SH-SY5Y (cell line): ENCODE results near the gene CLDN6.

Experiments used
- GATA2 ChIP-seq: IDR thresholded peaks from 2 replicates; pipeline ENCODE4 v1.6.1; 2011; ENCODE audit warnings: mild to moderate bottlenecking, low read depth, low read length
- GATA3 ChIP-seq: IDR thresholded peaks from 2 replicates; pipeline ENCODE4 v1.6.1; 2011; ENCODE audit warnings: low read depth, mild to moderate bottlenecking, low read length, moderate library complexity

Gene CLDN6

GRCh38 chr16:3057181-3058138, 39.5 kb upstream of the CLDN6 start:
- TF ChIP-seq GATA3 (no peak), GATA2 (no peak)

DNA sequence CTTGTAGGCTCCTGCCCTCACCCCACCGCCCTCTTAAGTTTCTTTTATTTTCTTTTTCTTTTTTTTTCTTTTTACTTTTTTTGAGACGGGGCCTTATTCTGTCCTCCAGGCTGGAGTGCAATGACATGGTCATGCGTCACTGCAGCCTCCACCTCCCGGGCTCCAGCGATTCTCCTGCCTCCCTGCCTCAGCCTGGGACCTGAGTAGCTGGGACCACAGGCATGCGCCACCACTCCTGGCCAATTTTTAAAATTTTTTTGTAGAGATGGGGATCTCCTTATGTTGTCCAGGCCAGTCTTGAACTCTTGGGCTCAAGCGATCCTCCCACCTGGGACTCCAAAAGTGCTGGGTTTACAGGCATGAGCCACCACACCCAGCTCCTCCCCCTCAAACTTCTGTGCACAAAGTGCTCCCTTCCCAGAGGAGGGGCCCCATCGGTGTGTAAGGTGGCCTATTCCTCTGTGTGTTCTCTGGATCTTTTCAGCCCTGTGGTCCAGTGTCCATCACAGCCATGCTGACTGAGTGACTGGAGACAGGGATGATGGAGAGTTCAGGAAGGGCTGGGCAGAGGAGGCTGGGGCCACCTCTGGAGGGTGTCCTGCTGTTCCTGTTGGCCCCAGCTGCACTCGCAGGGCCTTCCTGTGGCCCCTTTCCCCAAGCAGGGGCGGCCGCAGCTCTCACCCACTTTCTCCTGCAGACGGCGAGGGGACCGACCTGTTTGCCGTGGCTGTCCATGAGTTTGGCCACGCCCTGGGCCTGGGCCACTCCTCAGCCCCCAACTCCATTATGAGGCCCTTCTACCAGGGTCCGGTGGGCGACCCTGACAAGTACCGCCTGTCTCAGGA, 38.6 kb upstream of the CLDN6 start:
- TF ChIP-seq GATA3 (no peak), GATA2 (no peak)

DNA sequence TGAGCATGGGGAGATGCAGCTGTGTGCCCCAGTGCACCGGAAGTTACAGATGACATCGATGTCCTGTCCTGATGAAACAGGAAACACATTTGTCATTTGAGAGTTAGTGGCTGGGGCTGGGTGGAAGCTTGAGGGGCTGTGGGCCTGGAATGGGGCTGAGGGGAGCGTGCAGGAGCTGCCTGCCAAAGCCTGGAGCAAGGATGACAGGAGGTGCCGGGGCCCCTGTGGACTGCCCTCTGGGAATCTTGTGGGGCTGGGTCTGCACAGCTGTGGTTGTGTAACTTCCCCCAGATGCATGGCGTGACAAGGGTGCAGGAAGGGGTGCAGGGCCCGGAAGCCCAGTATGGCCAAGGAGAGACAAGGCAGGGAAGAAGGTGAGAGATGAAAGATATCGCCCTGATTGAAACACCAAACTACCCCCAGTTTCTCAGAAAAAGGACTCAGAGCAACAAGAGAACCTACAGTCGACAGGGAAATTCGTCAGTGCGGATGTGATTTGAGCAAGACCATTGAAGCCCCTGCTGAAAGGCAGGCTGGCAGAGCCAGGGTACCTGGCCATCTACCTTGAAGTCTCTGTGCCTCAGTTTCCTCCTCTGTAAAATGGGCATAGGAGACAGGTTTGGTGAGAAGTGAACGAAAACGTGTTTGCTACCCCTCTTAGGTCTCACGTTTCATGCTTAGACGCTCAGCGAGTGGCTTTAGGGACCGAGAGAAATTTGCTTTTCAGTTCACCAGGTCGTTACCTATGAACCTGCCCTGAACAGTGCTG, 37.2 kb upstream of the CLDN6 start:
- TF ChIP-seq GATA3 (no peak), GATA2 (no peak)

DNA sequence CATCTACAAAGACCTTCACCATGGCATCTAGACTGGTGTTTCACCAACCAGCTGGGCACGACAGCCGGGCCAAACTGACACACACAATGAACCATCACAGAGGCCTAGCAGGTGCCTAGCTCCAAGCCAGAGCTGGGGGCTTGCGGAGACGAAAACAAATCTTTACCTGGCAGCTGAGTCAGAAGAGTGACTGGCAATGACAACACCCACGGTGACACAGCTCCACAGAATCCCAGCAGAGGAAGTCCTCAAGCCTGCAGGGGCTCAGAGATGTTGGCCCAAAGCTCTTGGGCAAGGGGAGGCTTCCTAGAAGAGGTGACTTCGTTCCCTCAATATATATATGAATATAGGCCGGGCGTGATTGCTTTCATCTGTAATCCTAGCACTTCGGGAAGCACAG, 33.5 kb upstream of the CLDN6 start:
- TF ChIP-seq GATA3 = no peak
- no peak for TF ChIP-seq GATA2

DNA sequence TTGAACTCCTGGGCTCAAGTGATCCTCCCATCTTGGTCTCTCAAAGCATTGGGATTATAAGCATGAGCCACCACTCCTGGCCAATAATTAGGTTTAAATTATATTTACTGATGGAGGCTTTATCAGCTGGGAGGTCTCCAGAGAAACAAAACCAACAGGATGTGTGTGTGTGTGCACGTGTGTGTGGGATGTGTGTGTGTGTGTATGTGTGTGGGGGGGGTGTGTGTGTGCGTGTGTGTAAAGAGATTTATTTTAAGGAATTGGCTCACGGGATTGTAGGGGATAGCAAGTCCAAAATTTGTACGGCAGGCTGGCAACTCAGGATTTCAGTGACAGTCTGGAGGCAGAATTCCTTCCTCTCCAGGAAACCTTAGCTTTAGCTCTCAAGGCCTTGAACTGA, 33.0 kb upstream of the CLDN6 start:
- no peak for TF ChIP-seq GATA2
- TF ChIP-seq GATA3 = no peak

DNA sequence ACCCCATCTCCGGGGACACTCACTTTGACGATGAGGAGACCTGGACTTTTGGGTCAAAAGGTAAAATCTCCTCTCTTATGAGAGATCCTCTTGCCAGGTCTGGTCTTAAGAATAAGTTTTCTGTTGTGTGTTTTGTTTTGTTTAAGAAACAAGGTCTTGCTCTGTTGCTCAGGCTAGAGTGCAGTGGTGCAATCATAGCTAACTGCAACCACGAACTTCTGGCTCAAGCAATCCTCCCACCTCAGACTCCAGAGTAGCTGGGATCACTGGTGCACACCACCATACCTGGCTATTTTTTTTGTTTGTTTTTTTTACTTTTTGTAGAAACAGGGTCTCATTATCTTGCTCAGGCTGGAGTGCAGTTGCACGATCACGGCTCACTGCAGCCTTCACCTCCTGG, 32.5 kb upstream of the CLDN6 start:
- TF ChIP-seq GATA3 = no peak

DNA sequence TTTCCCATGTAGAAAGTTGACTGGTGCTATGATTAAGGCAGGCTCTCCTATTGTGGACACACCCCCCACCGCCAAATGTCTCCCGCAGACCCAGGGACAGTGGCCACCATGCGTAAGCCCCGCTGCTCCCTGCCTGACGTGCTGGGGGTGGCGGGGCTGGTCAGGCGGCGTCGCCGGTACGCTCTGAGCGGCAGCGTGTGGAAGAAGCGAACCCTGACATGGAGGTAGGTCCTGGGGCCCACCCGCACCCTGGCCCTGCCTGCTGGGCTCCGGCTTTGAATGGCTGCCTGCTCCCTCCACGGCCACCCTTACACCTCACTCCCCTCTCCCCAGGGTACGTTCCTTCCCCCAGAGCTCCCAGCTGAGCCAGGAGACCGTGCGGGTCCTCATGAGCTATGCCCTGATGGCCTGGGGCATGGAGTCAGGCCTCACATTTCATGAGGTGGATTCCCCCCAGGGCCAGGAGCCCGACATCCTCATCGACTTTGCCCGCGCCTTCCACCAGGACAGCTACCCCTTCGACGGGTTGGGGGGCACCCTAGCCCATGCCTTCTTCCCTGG, 32.0 kb upstream of the CLDN6 start:
- TF ChIP-seq GATA2 (no peak), GATA3 (no peak)

DNA sequence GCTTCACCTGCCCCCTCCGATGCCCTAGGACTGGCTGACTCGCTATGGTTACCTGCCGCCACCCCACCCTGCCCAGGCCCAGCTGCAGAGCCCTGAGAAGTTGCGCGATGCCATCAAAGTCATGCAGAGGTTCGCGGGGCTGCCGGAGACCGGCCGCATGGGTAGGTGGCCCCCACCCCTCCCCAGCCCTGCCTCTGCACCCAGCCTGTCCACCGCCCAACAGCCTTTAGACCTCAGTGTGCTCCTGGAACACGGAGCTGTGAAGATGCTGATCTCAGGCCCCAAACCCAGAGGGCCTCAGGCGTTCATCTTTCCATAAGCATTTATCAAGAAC, 29.4 kb upstream of the CLDN6 start:
- TF ChIP-seq GATA2 (no peak), GATA3 (no peak)

- no peak for TF ChIP-seq GATA3
- no peak for TF ChIP-seq GATA2
Measured at GRCh38 chr16:3046641-3047386, 28.8 kb upstream of the CLDN6 start.

- TF ChIP-seq GATA2 = no peak
- no peak for TF ChIP-seq GATA3
Measured at GRCh38 chr16:3045758-3046640, 28.0 kb upstream of the CLDN6 start, which contains the start of gene MMP25. MMP25 (plus strand) TSS chr16:3046561; CDS start chr16:3046918, 357 bp downstream.

DNA sequence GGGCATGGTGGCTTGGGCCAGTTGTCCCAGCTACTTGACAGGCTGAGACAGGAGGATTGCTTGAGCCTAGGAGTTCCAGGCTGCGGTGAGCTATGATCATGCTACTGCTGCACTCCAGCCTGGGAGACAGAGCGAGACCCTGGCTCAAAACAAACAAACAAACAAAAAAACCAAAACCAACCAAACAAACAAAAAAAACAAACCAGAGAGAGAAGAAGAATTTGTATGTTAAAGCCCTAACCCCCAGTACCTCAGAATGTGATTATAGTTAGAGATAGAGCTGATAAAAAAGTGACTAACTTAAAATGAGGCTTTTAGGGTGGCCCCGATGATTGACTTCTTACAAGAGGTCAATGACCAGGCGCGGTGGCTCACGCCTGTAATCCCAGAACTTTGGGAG, 26.7 kb upstream of the CLDN6 start:
- TF ChIP-seq GATA3 (no peak), GATA2 (no peak)

DNA sequence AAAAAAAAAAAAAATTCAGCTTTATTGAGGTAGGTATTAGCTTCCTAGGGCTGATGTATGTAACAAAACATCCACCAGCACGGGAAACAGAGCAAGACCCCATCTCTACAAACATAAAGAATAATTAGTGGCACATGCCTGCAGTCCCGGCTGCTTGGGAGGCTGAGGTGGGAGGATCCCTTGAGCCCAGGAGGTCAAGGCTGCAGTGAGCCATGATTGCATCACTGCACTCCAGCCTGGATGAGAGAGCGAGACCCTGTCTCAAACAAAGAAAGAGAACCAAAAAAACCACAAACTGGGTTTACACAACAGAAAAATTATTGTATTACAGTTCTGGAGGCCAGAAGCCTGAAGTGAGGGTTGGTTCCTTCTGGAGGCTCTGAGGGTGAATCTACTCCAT, 24.4 kb upstream of the CLDN6 start:
- TF ChIP-seq GATA3 = no peak
- no peak for TF ChIP-seq GATA2
